Mesenchymal stem cell (in vitro differentiated cells and primary cell): ENCODE measurements around the gene HMGXB3.

Experiments used
- DNase-seq: peaks from one replicate; pipeline ENCODE4 v3.0.0-alpha.2; 2013
- H2AFZ ChIP-seq: one replicate; pipeline ENCODE4 v1.6.1; 2013; ENCODE audit warnings: low read depth, mild to moderate bottlenecking, control low read depth, inconsistent platforms, low read length, moderate library complexity
- H2AK5ac ChIP-seq: 2 replicates; pipeline ENCODE4 v1.6.1; 2013; ENCODE audit warnings: low read length, moderate library complexity, mild to moderate bottlenecking, inconsistent platforms; ENCODE audit not compliant: severe bottlenecking
- H2BK120ac ChIP-seq: one replicate; pipeline ENCODE4 v1.6.1; 2013; ENCODE audit warnings: low read depth, mild to moderate bottlenecking, inconsistent platforms, low read length, moderate library complexity
- H2BK12ac ChIP-seq, 2 experiments: one replicate each; pipeline ENCODE4 v1.6.1; 2013; ENCODE audit warnings: inconsistent platforms in 2 of 2, low read length in 2 of 2, mild to moderate bottlenecking in 2 of 2, moderate library complexity in 2 of 2, control low read depth in 1 of 2
- H2BK15ac ChIP-seq: one replicate; pipeline ENCODE4 v1.6.1; 2013; ENCODE audit warnings: mild to moderate bottlenecking, low read depth, inconsistent platforms; ENCODE audit not compliant: poor library complexity, severe bottlenecking
- H2BK5ac ChIP-seq: 2 replicates; pipeline ENCODE4 v1.6.1; 2013; ENCODE audit warnings: low read depth, mild to moderate bottlenecking, low read length, control low read depth, inconsistent platforms; ENCODE audit not compliant: poor library complexity, severe bottlenecking
- H3K14ac ChIP-seq, 2 experiments: one replicate each; pipeline ENCODE4 v1.6.1; 2013; ENCODE audit warnings: inconsistent platforms in 2 of 2, low read length in 2 of 2, control low read depth in 1 of 2, mild to moderate bottlenecking in 1 of 2, moderate library complexity in 1 of 2
- H3K18ac ChIP-seq, 2 experiments: one replicate each; pipeline ENCODE4 v1.6.1; 2013; ENCODE audit warnings: inconsistent platforms in 2 of 2, low read length in 2 of 2, control low read depth in 1 of 2, low read depth in 1 of 2, mild to moderate bottlenecking in 1 of 2
- H3K23ac ChIP-seq, 2 experiments: one replicate each; pipeline ENCODE4 v1.6.1; 2013; ENCODE audit warnings: inconsistent platforms in 2 of 2, low read length in 2 of 2, mild to moderate bottlenecking in 2 of 2, moderate library complexity in 2 of 2, control low read depth in 1 of 2
- H3K27ac ChIP-seq: 2 replicates; pipeline ENCODE4 v1.5.1; 2013; ENCODE audit warnings: mild to moderate bottlenecking, moderate library complexity, low read length, control low read depth, inconsistent platforms; ENCODE audit not compliant: poor library complexity, severe bottlenecking
- H3K27me3 ChIP-seq, 2 experiments: 2 replicates each; pipeline versions ENCODE4 v1.6.1 to v1.7.0; 2013; ENCODE audit warnings: low read length in 2 of 2, mild to moderate bottlenecking in 2 of 2, moderate library complexity in 2 of 2, control low read depth in 1 of 2, inconsistent platforms in 1 of 2; ENCODE audit not compliant: control insufficient read depth in 1 of 2, insufficient read depth in 1 of 2
- H3K36me3 ChIP-seq, 2 experiments: 2 replicates each; pipeline versions ENCODE4 v1.6.1 to v1.7.0; 2013; ENCODE audit warnings: low read length in 2 of 2, control low read depth in 1 of 2, inconsistent platforms in 1 of 2, low read depth in 1 of 2, mild to moderate bottlenecking in 1 of 2; ENCODE audit not compliant: insufficient read depth in 2 of 2, control insufficient read depth in 1 of 2
- H3K4ac ChIP-seq, 2 experiments: one replicate each; pipeline ENCODE4 v1.6.1; 2013; ENCODE audit warnings: inconsistent platforms in 2 of 2, low read length in 2 of 2, mild to moderate bottlenecking in 2 of 2, moderate library complexity in 2 of 2, control low read depth in 1 of 2, low read depth in 1 of 2
- H3K4me1 ChIP-seq: 2 replicates; pipeline ENCODE4 v1.6.1; 2013; ENCODE audit warnings: low read depth, low read length, control low read depth; ENCODE audit not compliant: control insufficient read depth, insufficient read depth
- H3K4me2 ChIP-seq: 2 replicates; pipeline ENCODE4 v1.6.1; 2013; ENCODE audit warnings: low read length, mild to moderate bottlenecking, inconsistent platforms; ENCODE audit not compliant: poor library complexity, severe bottlenecking
- H3K4me3 ChIP-seq, 2 experiments: 2 replicates each; pipeline versions ENCODE4 v1.5.1 to v1.7.0; 2013; ENCODE audit warnings: low read length in 2 of 2, mild to moderate bottlenecking in 2 of 2, control low read depth in 1 of 2, low read depth in 1 of 2; ENCODE audit not compliant: insufficient read depth in 1 of 2
- H3K79me1 ChIP-seq: replicated peaks from 2 replicates; pipeline ENCODE4 v1.6.1; 2013; ENCODE audit warnings: mild to moderate bottlenecking, control low read depth, low read length, inconsistent platforms; ENCODE audit not compliant: poor library complexity, severe bottlenecking
- H3K9ac ChIP-seq: 2 replicates; pipeline ENCODE4 v1.7.0; 2013; ENCODE audit warnings: mild to moderate bottlenecking, low read length, moderate library complexity
- H3K9me3 ChIP-seq: 2 replicates; pipeline ENCODE4 v1.7.0; 2013; ENCODE audit warnings: mild to moderate bottlenecking, low read length; ENCODE audit not compliant: control insufficient read depth
- H4K8ac ChIP-seq: one replicate; pipeline ENCODE4 v1.6.1; 2013; ENCODE audit warnings: inconsistent platforms, mild to moderate bottlenecking, low read length, moderate library complexity
- H4K91ac ChIP-seq: one replicate; pipeline ENCODE4 v1.6.1; 2013; ENCODE audit warnings: mild to moderate bottlenecking, low read length, inconsistent platforms
- WGBS: methylation state at CpG from one replicate; pipeline ENCODE4 v1.1.7; 2013; ENCODE audit warnings: mixed read lengths; 5-methylcytosine and 5-hydroxymethylcytosine counted together

The HMGXB3 gene

GRCh38 chr5:149988126-149988525 lies 12.4 kb upstream of the HMGXB3 start:
- Histone ChIP-seq H3K4ac (no peak overlapping the region), H3K4me1 (no peaks in the 10 kb centered on the region), H2BK120ac (no peak overlapping the region), H3K23ac (no peak overlapping the region), H3K79me1 (no peaks in the 10 kb centered on the region), H2AFZ (no peak overlapping the region), H3K9me3 (no peaks in the 10 kb centered on the region), H2BK5ac (no peak overlapping the region), H3K18ac (no peak overlapping the region), H3K4me3 (no peak overlapping the region), H2AK5ac (no peak overlapping the region), H4K8ac (no peak overlapping the region), H2BK12ac (no peak overlapping the region), H3K36me3 (peaks cover 0 to 12% of the 10 kb centered on the region in 2 experiments), H4K91ac (no peak overlapping the region), H3K27ac (no peak overlapping the region), H3K4me2 (no peak overlapping the region), H3K27me3 (no peaks in the 10 kb centered on the region), H3K14ac (no peak overlapping the region), H2BK15ac (no peak overlapping the region), H3K9ac (no peak overlapping the region)
- 89% methylated on average over 5 of the region's 5 CpGs for WGBS
- DNase-seq = peak; percentile 25

- no peak overlapping the region for H3K4me3 ChIP-seq
- no peak overlapping the region for H3K9ac ChIP-seq
- H2BK12ac ChIP-seq = no peak overlapping the region
- no peak overlapping the region for H2BK5ac ChIP-seq
- H4K91ac ChIP-seq = no peak overlapping the region
- H2BK120ac ChIP-seq = no peak overlapping the region
- no peak overlapping the region for H3K23ac ChIP-seq
- no peak overlapping the region for H3K4me2 ChIP-seq
- no peak overlapping the region for H3K4ac ChIP-seq
- WGBS = 72% methylated on average over 4 of the region's 4 CpGs
- H3K4me1 ChIP-seq = peaks cover 2% of the 10 kb centered on the region
- no peaks in the 10 kb centered on the region for H3K79me1 ChIP-seq
- no peak overlapping the region for H2AK5ac ChIP-seq
- peak; percentile 78 for DNase-seq
- no peak overlapping the region for H3K27ac ChIP-seq
- no peaks in the 10 kb centered on the region for H3K27me3 ChIP-seq
- no peak overlapping the region for H4K8ac ChIP-seq
- no peak overlapping the region for H2BK15ac ChIP-seq
- H3K9me3 ChIP-seq = no peaks in the 10 kb centered on the region
- no peak overlapping the region for H2AFZ ChIP-seq
- no peak overlapping the region for H3K18ac ChIP-seq
- no peak overlapping the region for H3K14ac ChIP-seq
- H3K36me3 ChIP-seq = peaks cover 7 to 23% of the 10 kb centered on the region in 2 experiments
Measured at GRCh38 chr5:149990518-149991376, 9.8 kb upstream of the HMGXB3 start.

GRCh38 chr5:149993471-149993870 lies 7.1 kb upstream of the HMGXB3 start:
- H3K9ac ChIP-seq = no peak overlapping the region
- WGBS = 95% methylated on average over 3 of the region's 3 CpGs
- no peak overlapping the region for H3K23ac ChIP-seq

GRCh38 chr5:149995385-149996204 lies 4.9 kb upstream of the HMGXB3 start:
- no peak overlapping the region for H3K27ac ChIP-seq
- no peaks in the 10 kb centered on the region for H3K27me3 ChIP-seq
- H3K4me1 ChIP-seq = peaks cover 4% of the 10 kb centered on the region
- no peak overlapping the region for H2BK12ac ChIP-seq
- no peak overlapping the region for H3K4me3 ChIP-seq
- H2BK120ac ChIP-seq = no peak overlapping the region
- H3K9ac ChIP-seq = no peak overlapping the region
- WGBS = 95% methylated on average over 7 of the region's 14 CpGs
- no peak overlapping the region for H2AFZ ChIP-seq
- peaks cover 2% of the 10 kb centered on the region for H3K79me1 ChIP-seq
- H3K9me3 ChIP-seq = no peaks in the 10 kb centered on the region
- H4K8ac ChIP-seq = no peak overlapping the region
- H3K23ac ChIP-seq = no peak overlapping the region
- H2AK5ac ChIP-seq = no peak overlapping the region
- H3K4me2 ChIP-seq = no peak overlapping the region
- no peak for DNase-seq
- no peak overlapping the region for H3K4ac ChIP-seq
- no peak overlapping the region for H3K14ac ChIP-seq
- no peak overlapping the region for H2BK15ac ChIP-seq
- H4K91ac ChIP-seq = no peak overlapping the region
- H3K18ac ChIP-seq = no peak overlapping the region
- no peak overlapping the region for H2BK5ac ChIP-seq
- H3K36me3 ChIP-seq = peaks cover 7 to 37% of the 10 kb centered on the region in 2 experiments

More at GRCh38 chr5:149993471-149993870, 7.1 kb upstream of the HMGXB3 start:
- H3K9me3 ChIP-seq = no peaks in the 10 kb centered on the region
- peaks cover 2% of the 10 kb centered on the region for H3K4me1 ChIP-seq
- no peaks in the 10 kb centered on the region for H3K27me3 ChIP-seq
- H3K4me2 ChIP-seq = no peak overlapping the region
- no peak overlapping the region for H3K27ac ChIP-seq
- H3K79me1 ChIP-seq = peaks cover 2% of the 10 kb centered on the region
- no peak overlapping the region for H3K14ac ChIP-seq
- no peak overlapping the region for H2AK5ac ChIP-seq
- H4K8ac ChIP-seq = no peak overlapping the region
- H2BK15ac ChIP-seq = no peak overlapping the region
- no peak overlapping the region for H2BK12ac ChIP-seq
- H3K4me3 ChIP-seq = no peak overlapping the region
- H3K18ac ChIP-seq = no peak overlapping the region
- no peak overlapping the region for H2AFZ ChIP-seq
- no peak overlapping the region for H3K4ac ChIP-seq
- peaks cover 7 to 34% of the 10 kb centered on the region in 2 experiments for H3K36me3 ChIP-seq
- DNase-seq = no peak
- H4K91ac ChIP-seq = no peak overlapping the region
- no peak overlapping the region for H2BK5ac ChIP-seq
- no peak overlapping the region for H2BK120ac ChIP-seq
